HCT116 (cell line): ENCODE measurements around the gene LDLRAD4. TPM values are rescaled to one million over a fixed set of nuclear protein-coding genes. Genes with fewer than 3 reads are reported as not detected.

Experiments used
- ATAC-seq: fragments of 200-7000 bp; cut with Tn5 transposase; 2 replicates; pipeline ENCODE4 v1.9.1; 2020; ENCODE audit warnings: mild to moderate bottlenecking, moderate library complexity
- BruUV-seq: library from RNA; stranded (reverse); fragments of 400-500 nt; replicated peaks from 2 replicates; lab custom pipeline; 2021; lab: Mats Ljungman, UMichigan
- CTCF ChIA-PET: fragments of 300-600 bp; sonication (Branson Sonifier 250); formaldehyde crosslinking; loops from one replicate; lab custom pipeline; 2021; ENCODE audit warnings: antibody characterized with exemption; lab: Charles Lee
- POLR2A ChIA-PET: fragments of 300-600, 350-600 bp; sonication (Branson Sonifier 250); formaldehyde crosslinking; loops from one replicate; lab custom pipeline; 2021; ENCODE audit warnings: antibody characterized with exemption; lab: Charles Lee
- RAD21 ChIA-PET, 2 experiments: fragments of 300-600 bp; sonication (Branson Sonifier 250); formaldehyde crosslinking; loops; one replicate each; lab custom pipeline; 2023; ENCODE audit warnings: low total read pairs in 2 of 2; ENCODE audit not compliant: uncharacterized antibody in 2 of 2, unreplicated experiment in 2 of 2, low non-redundant PET in 1 of 2; lab: Charles Lee
- DNase-seq: peaks from one replicate; pipeline ENCODE4 v3.0.0-alpha.2; 2010; ENCODE audit warnings: low read depth, low spot score
- H2AFZ ChIP-seq: fragments of 200-600 bp; shearing (Covaris generic), sonication (generic); 2 replicates; pipeline ENCODE4 v1.6.1; 2017; ENCODE audit warnings: low read depth, mixed run types, mixed read lengths, antibody characterized with exemption, low read length; ENCODE audit not compliant: poor library complexity, severe bottlenecking
- H3K27ac ChIP-seq: 2 replicates; pipeline ENCODE4 v1.5.1; 2012; ENCODE audit warnings: low read depth, low read length
- H3K27me3 ChIP-seq: fragments of 200-600 bp; sonication (generic); 2 replicates; pipeline ENCODE4 v1.6.1; 2016; ENCODE audit warnings: mixed run types, low read length, mixed read lengths; ENCODE audit not compliant: insufficient read depth
- H3K36me3 ChIP-seq, 2 experiments: fragments of 200-500 bp in 1 of 2; fragments of 200-600 bp in 1 of 2; sonication (Bioruptor generic) in 1 of 2; sonication (generic) in 1 of 2; 2 replicates each; pipeline versions ENCODE4 v1.5.1 to v1.6.1; 2014 to 2016; ENCODE audit warnings: low read length in 2 of 2, inconsistent platforms in 1 of 2, mixed read lengths in 1 of 2, mixed run types in 1 of 2; ENCODE audit not compliant: insufficient read depth in 2 of 2, control insufficient read depth in 1 of 2
- H3K4me1 ChIP-seq, 2 experiments: fragments of 200-600 bp in 1 of 2; sonication (generic) in 1 of 2; 2 replicates each; pipeline versions ENCODE4 v1.5.1 to v1.6.1; 2012 to 2017; ENCODE audit warnings: low read length in 2 of 2, inconsistent platforms in 1 of 2, mild to moderate bottlenecking in 1 of 2, mixed read lengths in 1 of 2, mixed run types in 1 of 2, moderate library complexity in 1 of 2; ENCODE audit not compliant: insufficient read depth in 2 of 2, control insufficient read depth in 1 of 2
- H3K4me2 ChIP-seq: fragments of 200-600 bp; sonication (generic); 2 replicates; pipeline ENCODE4 v1.6.1; 2017; ENCODE audit warnings: mixed run types, low read length, mixed read lengths
- H3K4me3 ChIP-seq, 2 experiments: fragments of 200-600 bp in 1 of 2; sonication (generic) in 1 of 2; replicated peaks in 1 of 2; 2 replicates each; pipeline ENCODE4 v1.5.1; 2011 to 2016; ENCODE audit warnings: low read length in 2 of 2, control low read depth in 1 of 2, low read depth in 1 of 2, mild to moderate bottlenecking in 1 of 2, mixed read lengths in 1 of 2, mixed run types in 1 of 2
- H3K79me2 ChIP-seq: fragments of 200-600 bp; sonication (generic); 2 replicates; pipeline ENCODE4 v1.6.1; 2017; ENCODE audit warnings: mild to moderate bottlenecking, mixed run types, low read length, moderate library complexity, mixed read lengths; ENCODE audit not compliant: insufficient read depth
- H3K9ac ChIP-seq: fragments of 200-600 bp; sonication (generic); 2 replicates; pipeline ENCODE4 v1.6.1; 2016; ENCODE audit warnings: low read length, mixed read lengths
- H3K9me2 ChIP-seq: fragments of 200-600 bp; sonication (generic), shearing (Covaris generic); 2 replicates; pipeline ENCODE4 v1.6.1; 2017; ENCODE audit warnings: mixed run types, mild to moderate bottlenecking, moderate library complexity; ENCODE audit not compliant: insufficient read depth
- H3K9me3 ChIP-seq, 2 experiments: fragments of 200-500 bp in 1 of 2; fragments of 200-600 bp in 1 of 2; sonication (Bioruptor generic) in 1 of 2; sonication (generic) in 1 of 2; 2 replicates each; pipeline ENCODE4 v1.6.1; 2014 to 2017; ENCODE audit warnings: low read length in 2 of 2, mixed read lengths in 2 of 2, inconsistent platforms in 1 of 2, low read depth in 1 of 2, mild to moderate bottlenecking in 1 of 2, mixed run types in 1 of 2, moderate library complexity in 1 of 2; ENCODE audit not compliant: control insufficient read depth in 1 of 2, insufficient read depth in 1 of 2
- H4K20me1 ChIP-seq: fragments of 200-600 bp; sonication (generic), shearing (Covaris generic); 2 replicates; pipeline ENCODE4 v1.6.1; 2017; ENCODE audit warnings: mixed run types, mild to moderate bottlenecking, moderate library complexity; ENCODE audit not compliant: insufficient read depth
- ATF3 ChIP-seq: IDR thresholded peaks from 2 replicates; pipeline ENCODE4 v1.6.1; 2012
- CBX3 ChIP-seq: IDR thresholded peaks from 2 replicates; pipeline ENCODE4 v1.6.1; 2012; ENCODE audit warnings: low read depth
- CTCF ChIP-seq, 3 experiments: fragments of 200-600 bp in 1 of 3; sonication (generic) in 1 of 3; IDR thresholded peaks in 2 of 3; conservative IDR thresholded peaks in 1 of 3; 2 replicates each; pipeline ENCODE4 v1.5.1; 2012 to 2017; ENCODE audit warnings: low read depth in 2 of 3, low read length in 2 of 3, antibody characterized with exemption in 1 of 3, borderline replicate concordance in 1 of 3, control low read depth in 1 of 3, mild to moderate bottlenecking in 1 of 3, mixed read lengths in 1 of 3, mixed run types in 1 of 3, moderate library complexity in 1 of 3; ENCODE audit not compliant: insufficient read depth in 1 of 3
- EGR1 ChIP-seq: IDR thresholded peaks from 2 replicates; pipeline ENCODE4 v1.6.1; 2012; ENCODE audit warnings: low read depth
- ELF1 ChIP-seq: IDR thresholded peaks from 2 replicates; pipeline ENCODE4 v1.6.1; 2012; ENCODE audit warnings: low read depth, borderline replicate concordance
- EZH2 ChIP-seq: fragments of 200-600 bp; sonication (generic); IDR thresholded peaks from 2 replicates; pipeline ENCODE4 v1.6.1; 2017; ENCODE audit warnings: antibody characterized with exemption, mixed run types
- FOSL1 ChIP-seq: IDR thresholded peaks from 2 replicates; pipeline ENCODE4 v1.6.1; 2012; ENCODE audit warnings: low read depth
- JUND ChIP-seq: IDR thresholded peaks from 2 replicates; pipeline ENCODE4 v1.6.1; 2012
- MAX ChIP-seq: IDR thresholded peaks from 2 replicates; pipeline ENCODE4 v1.6.1; 2012
- POLR2A ChIP-seq: IDR thresholded peaks from 2 replicates; pipeline ENCODE4 v1.7.0; 2011; ENCODE audit warnings: borderline replicate concordance; ENCODE audit not compliant: insufficient read depth, insufficient read length; ENCODE audit errors: extremely low read depth
- RAD21 ChIP-seq: IDR thresholded peaks from 2 replicates; pipeline ENCODE4 v1.6.1; 2012; ENCODE audit warnings: low read depth, mild to moderate bottlenecking
- REST ChIP-seq: IDR thresholded peaks from 2 replicates; pipeline ENCODE4 v1.6.1; 2012; ENCODE audit warnings: low read depth
- SIN3A ChIP-seq: IDR thresholded peaks from 2 replicates; pipeline ENCODE4 v1.6.1; 2012; ENCODE audit warnings: low read depth
- TCF7L2 ChIP-seq: IDR thresholded peaks from 2 replicates; pipeline ENCODE4 v1.7.0; 2011; ENCODE audit warnings: borderline replicate concordance, inconsistent platforms; ENCODE audit not compliant: insufficient read depth, insufficient read length; ENCODE audit errors: extremely low read depth
- intact Hi-C: fragments of 100-400 bp; cut with micrococcal nuclease; formaldehyde crosslinking; loops from 2 replicates; pipeline ENCODE4 v1.10.0; 2022
- total RNA-seq: library from RNA; stranded (reverse); gene quantifications from one replicate; pipeline ENCODE4 v1.2.1, GENCODE V29; 2021; ENCODE audit not compliant: unreplicated experiment

Gene LDLRAD4
- total RNA-seq, 1 experiment from 2014 or later, result 1.2 TPM

GRCh38 chr18:13562494-13563029 is 344.0 kb downstream of the LDLRAD4 start:
- Histone ChIP-seq H3K36me3 (no peaks in the 10 kb centered on the region), H3K4me1 (no peaks in the 10 kb centered on the region), H3K27me3 (peaks cover 3% of the 10 kb centered on the region; the same call in 1 of the 2 replicates), H3K9ac (no peak overlapping the region), H3K4me3 (no peak overlapping the region), H4K20me1 (no peaks in the 10 kb centered on the region), H2AFZ (no peak overlapping the region), H3K9me3 (no peaks in the 10 kb centered on the region), H3K4me2 (no peak overlapping the region), H3K27ac (no peak overlapping the region), H3K9me2 (no peaks in the 10 kb centered on the region), H3K79me2 (no peaks in the 10 kb centered on the region)
- RAD21 ChIA-PET, result no interaction called here
- no peak for ATAC-seq
- BruUV-seq, result no TSS peak
- DNase-seq, result no peak
- POLR2A ChIA-PET, result no interaction called here
- TF ChIP-seq POLR2A (no peak), REST (no peak), CBX3 (no peak), MAX (no peak), JUND (no peak), EZH2 (no peak), EGR1 (no peak), TCF7L2 (no peak), SIN3A (no peak), ELF1 (no peak), RAD21 (no peak), CTCF (IDR thresholded peaks at IDR 0.05 in 2 of 3, conservative IDR thresholded peaks at IDR 0.05 in 1 of 3; ENCODE audit: borderline replicate concordance in 1 of 3, insufficient read depth in 1 of 3, low read depth in 2 of 3, low read length in 2 of 3) (no peak), FOSL1 (no peak), ATF3 (no peak)
- intact Hi-C loops, result no loop called here
- CTCF ChIA-PET, result no interaction called here
